GM18499 (cell line): ENCODE measurements around the gene SCAF4.
"Not testable (repeated sequence)": the region's sequence is repeated elsewhere in the genome, so short reads cannot be mapped to it uniquely, and the experiment has no call there.

Experiments used
- ATAC-seq: cut with Tn5 transposase; IDR thresholded peaks from one replicate; pipeline ENCODE4 v1.9.1; 2021; ENCODE audit warnings: moderate number of reproducible peaks; ENCODE audit not compliant: insufficient read depth, unreplicated experiment

SCAF4 gene

GRCh38 chr21:31654821-31655580 lies 76.9 kb downstream of the SCAF4 start:
- ATAC-seq = not testable (repeated sequence)

GRCh38 chr21:31654340-31654739 lies 77.6 kb downstream of the SCAF4 start:
- no peak for ATAC-seq

DNA sequence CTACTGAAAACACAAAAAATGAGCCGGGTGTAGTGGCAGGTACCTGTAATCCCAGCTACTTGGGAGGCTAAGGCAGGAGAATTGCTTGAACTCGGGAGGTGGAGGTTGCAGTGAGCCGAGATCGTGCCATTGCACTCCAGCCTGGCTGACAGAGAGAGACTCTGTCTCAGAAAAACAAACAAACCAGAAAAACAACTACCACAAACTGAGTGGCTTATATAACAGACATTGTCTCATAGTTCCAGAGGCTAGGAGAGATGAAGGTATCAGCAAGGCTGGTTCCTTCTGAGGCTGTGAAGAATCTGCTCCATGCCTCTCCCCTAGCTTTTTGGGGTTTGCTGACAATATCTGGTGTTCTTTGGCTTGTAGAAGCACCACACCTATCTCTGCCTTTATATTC lies 80.4 kb downstream of the SCAF4 start:
- not testable (repeated sequence) for ATAC-seq

DNA sequence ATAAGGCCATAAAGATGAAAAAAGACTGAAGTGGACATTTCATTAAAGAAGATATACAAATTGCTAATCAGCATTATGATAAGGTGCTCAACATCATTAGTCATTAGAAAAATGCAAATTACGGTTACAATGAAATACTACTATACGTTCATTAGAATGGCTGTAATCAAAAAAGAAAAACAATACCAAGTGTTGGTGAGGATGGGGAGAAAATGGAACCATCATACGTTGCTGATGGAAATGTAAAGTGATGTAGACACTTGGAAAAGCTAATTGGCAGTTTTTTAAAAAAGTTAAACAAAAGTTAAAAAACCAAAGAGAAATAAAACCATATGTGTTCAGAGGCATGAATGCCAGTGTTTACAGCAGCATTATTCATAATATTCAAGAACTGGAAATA lies 81.0 kb downstream of the SCAF4 start:
- no peak for ATAC-seq

DNA sequence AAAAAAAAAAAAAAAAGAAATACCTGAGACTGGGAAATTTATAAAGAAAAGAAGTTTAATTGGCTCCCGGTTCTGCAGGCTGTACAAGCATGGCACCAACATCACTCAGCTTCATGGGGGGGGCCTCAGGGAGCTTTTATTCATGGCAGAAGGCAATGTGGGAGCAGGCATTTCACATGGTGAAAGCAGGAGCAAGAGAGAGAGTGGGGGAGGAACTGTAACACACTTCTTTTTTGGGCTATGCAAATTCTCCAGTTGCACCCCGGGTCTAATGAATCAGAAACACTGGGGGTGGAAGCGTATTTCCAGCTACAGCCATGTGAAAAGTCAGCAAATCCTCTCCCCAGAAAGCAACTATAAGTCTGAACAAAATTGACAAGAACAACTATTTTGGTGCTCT lies 84.3 kb downstream of the SCAF4 start:
- no peak for ATAC-seq

DNA sequence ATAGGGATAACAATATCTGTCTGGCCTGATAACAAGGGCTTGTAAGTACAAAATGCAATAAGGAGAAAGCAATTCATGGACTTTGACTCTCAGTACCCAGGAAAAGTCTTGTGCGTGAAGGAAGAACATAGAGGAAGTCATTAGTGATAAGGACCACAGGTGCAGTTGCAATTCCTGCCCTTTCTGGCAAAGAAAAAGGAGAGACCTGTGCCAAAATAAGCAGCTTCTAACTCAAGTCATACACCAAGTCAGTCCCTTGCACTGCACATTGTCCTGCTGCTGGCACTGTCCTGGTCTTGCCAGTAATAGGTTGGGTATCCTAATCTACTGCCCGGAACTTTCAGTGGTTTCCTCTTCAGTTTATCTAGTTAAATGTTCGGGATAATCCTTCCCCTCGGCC lies 87.3 kb downstream of the SCAF4 start:
- ATAC-seq = no peak

GRCh38 chr21:31641416-31641922 lies 90.4 kb downstream of the SCAF4 start:
- ATAC-seq = no peak

DNA sequence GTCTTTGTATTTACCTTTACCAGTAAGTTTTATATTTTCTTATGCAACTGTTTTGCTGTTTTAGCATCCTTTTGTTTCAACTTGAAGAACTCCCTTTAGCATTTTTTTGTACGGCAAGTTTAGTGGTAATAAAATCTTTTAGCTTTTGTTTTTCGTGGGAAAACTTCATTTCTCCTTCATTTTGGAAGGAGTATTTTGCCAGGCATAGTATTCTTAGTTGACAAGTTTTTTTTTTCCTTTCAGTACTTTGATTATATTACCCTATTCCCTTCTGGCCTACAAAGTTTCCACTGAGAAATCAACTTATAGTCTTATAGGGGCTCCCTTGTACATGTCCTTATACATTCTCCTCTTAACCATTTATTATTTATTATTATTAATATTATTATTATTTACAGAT lies 95.0 kb downstream of the SCAF4 start:
- ATAC-seq = no peak

DNA sequence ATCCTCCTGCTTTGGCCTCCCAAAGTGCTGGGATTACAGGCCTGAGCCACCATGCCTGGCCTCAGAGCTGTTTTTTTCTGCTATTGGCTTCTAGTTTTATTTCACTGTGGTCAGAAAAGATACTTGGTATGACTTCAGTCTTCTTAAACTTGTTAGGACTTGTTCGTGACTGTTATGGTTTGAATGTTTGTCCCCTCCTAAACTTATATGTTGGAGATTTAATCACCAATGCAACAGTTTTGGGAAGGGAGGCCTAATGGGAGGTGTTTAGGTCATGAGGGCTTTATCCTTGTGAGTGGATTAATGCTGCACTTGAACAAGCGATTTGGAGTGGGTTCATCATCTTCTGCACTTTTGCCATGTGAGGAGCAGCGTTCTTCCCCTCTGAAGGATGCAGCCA lies 96.9 kb downstream of the SCAF4 start:
- no peak for ATAC-seq

GRCh38 chr21:31631881-31632280 lies 100.0 kb downstream of the SCAF4 start:
- ATAC-seq = not testable (repeated sequence)

DNA sequence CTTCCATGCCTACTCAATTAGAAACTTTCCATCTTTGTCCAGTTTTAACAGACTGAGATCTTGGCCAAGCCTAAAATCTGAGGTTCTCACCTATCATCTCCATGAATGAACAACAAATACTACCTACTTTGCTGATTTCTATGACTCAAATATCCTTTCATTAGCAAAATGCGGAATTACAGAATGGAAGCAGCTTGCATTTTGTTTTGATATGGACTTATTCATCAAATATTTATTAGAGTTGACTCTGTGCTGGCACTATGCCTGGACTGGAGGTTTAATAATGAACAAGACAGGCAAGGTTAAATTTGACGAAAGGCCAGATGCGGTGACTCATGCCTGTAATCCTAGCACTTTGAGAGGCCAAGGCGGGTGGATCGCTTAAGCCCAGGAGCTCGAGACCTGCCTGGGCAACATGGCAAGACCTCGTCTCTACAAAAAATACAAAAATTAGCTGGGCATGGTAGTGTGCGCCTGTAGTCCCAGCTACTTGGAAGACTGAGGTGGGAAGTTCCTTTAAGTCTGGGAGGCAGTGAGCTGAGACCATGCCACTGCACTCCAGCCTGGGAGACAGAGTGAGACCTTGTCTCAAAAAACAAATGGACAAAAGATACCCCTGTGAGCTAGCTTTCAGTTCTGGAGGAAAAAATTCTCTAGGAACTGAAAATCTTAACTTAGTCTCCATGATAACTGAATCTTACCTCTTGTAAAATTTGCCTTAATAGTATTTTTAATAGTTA lies 101.8 kb downstream of the SCAF4 start:
- no peak for ATAC-seq

DNA sequence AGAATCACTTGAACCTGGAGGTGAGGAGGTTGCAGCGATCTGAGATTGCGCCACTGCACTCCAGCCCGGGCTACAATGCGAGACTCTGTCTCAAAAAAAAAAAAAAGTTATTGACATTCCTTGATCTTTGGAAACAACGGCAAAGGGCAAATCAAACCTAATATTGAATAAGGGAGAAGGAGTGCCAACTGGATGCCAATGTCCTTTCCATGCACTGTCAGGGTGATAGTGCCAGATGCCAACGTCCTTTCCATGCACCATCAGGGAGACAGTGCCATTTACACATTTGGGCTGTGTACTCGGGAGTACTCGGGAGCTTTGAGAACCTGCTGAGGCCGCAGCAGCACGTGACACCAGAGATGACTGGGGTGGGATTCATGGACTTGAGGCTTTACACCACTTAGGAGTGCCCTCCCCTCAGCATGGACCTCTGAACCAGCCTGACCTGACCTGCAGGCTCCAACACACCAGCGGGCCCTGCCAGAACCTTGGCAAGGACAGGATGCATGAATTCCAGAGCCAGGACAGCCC lies 106.9 kb downstream of the SCAF4 start:
- no peak for ATAC-seq

GRCh38 chr21:31624181-31624580 lies 107.7 kb downstream of the SCAF4 start:
- ATAC-seq = no peak

DNA sequence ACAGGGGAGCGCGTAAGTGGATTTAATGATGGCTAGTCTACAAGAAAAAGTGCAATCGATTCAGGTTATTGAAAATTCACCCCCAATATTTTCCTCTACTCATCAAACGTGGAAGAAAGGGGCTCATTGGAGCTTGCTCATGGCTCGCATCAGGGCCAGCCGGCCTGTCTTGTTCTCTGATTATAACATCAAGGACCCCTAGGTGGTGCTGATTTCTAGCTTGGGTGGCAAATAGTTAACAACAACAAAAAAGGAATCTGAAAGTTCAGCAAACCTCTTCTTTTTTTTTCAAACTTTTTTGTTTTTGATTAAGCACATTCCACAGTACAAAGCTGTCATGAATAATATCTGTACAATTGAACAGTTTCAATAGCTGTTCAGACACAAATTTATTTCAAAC lies 108.3 kb downstream of the SCAF4 start:
- no peak for ATAC-seq

DNA sequence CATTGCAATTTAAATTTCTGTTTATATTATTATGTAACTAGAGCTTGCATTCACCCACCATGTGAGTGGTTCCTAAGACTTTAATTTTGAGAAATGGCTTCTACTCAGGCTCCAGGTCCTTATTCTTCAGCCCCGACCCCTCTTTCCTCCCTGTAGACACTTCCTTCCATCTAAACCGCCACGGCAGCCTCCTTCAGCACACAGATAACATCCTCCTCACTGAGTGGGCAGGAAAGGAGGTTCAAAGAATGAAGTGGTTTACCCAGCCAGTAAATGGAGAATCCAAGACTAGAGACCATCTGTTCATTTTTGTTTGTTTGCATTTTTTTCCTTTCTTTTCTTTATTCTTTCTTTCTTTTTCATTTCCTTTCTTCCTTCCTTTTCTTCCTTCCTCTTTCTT lies 109.5 kb downstream of the SCAF4 start:
- no peak for ATAC-seq
